T-cell (primary cell): ENCODE results near the gene NDST3. TPM values are rescaled to one million over a fixed set of nuclear protein-coding genes. Genes with fewer than 3 reads are reported as not detected.

Experiments
- ATAC-seq, 4 experiments: fragments of 200-7000 bp in 3 of 4; fragments of 150-1000 bp in 1 of 4; cut with Tn5 transposase; replicated peaks in 1 of 4; 1 replicate in 3 of 4; 2 replicates in 1 of 4; pipeline ENCODE4 v1.10.0; 2021; ENCODE audit warnings: moderate library complexity in 3 of 4, mild to moderate bottlenecking in 2 of 4, moderate number of reproducible peaks in 1 of 4
- CTCF ChIA-PET, 2 donors: fragments of 300-600 bp; sonication (Branson Sonifier 250); formaldehyde crosslinking; loops; one replicate each; lab custom pipeline; 2022; ENCODE audit warnings: antibody characterized with exemption in 2 of 2; lab: Charles Lee
- POLR2A ChIA-PET, 2 donors: fragments of 300-600 bp; sonication (Branson Sonifier 250); formaldehyde crosslinking; loops; one replicate each; lab custom pipeline; 2022; ENCODE audit warnings: antibody characterized with exemption in 2 of 2; lab: Charles Lee
- DNase-seq, 35 experiments: peaks; one replicate each; pipeline versions ENCODE4 v3.0.0 to v3.0.0-alpha.2; 2013 to 2023
- H3K27ac ChIP-seq: one replicate; pipeline ENCODE4 v1.5.1; 2013; ENCODE audit warnings: low read length
- H3K27me3 ChIP-seq, 2 experiments: replicated peaks in 1 of 2; 1 replicate in 1 of 2; 2 replicates in 1 of 2; pipeline versions ENCODE4 v1.6.1 to v1.7.0; 2013; ENCODE audit warnings: low read length in 1 of 2, mixed read lengths in 1 of 2; ENCODE audit not compliant: control insufficient read depth in 2 of 2, insufficient read depth in 2 of 2; ENCODE audit errors: extremely low read depth in 1 of 2
- H3K36me3 ChIP-seq, 2 donors: 1 replicate in 1 of 2; 2 replicates in 1 of 2; pipeline versions ENCODE4 v1.6.1 to v1.7.0; 2013; ENCODE audit warnings: low read length in 1 of 2; ENCODE audit not compliant: control insufficient read depth in 2 of 2, insufficient read depth in 1 of 2; ENCODE audit errors: extremely low read depth in 1 of 2
- H3K4me1 ChIP-seq, 2 experiments: 1 replicate in 1 of 2; 2 replicates in 1 of 2; pipeline versions ENCODE4 v1.6.1 to v1.7.0; 2013; ENCODE audit warnings: low read length in 2 of 2, mixed read lengths in 1 of 2; ENCODE audit not compliant: insufficient read depth in 2 of 2, control insufficient read depth in 1 of 2; ENCODE audit errors: extremely low read depth in 1 of 2
- H3K4me3 ChIP-seq, 2 donors: 1 replicate in 1 of 2; 2 replicates in 1 of 2; pipeline versions ENCODE4 v1.5.1 to v1.7.0; 2013; ENCODE audit warnings: mild to moderate bottlenecking in 2 of 2, low read length in 1 of 2, moderate library complexity in 1 of 2; ENCODE audit not compliant: control insufficient read depth in 1 of 2; ENCODE audit errors: extremely low read depth in 1 of 2
- H3K9me3 ChIP-seq: 2 replicates; pipeline ENCODE4 v1.7.0; 2013
- H3K27ac Mint-ChIP-seq, 2 donors: one replicate each; pipeline ENCODE4 v1.8.0; 2020 to 2021; ENCODE audit warnings: mild to moderate bottlenecking in 2 of 2, mixed read lengths in 2 of 2
- H3K27me3 Mint-ChIP-seq, 2 donors: one replicate each; pipeline ENCODE4 v1.8.0; 2021 to 2022; ENCODE audit warnings: mixed read lengths in 2 of 2
- H3K36me3 Mint-ChIP-seq: one replicate; pipeline ENCODE4 v1.8.0; 2021; ENCODE audit warnings: mixed read lengths
- H3K4me1 Mint-ChIP-seq, 3 donors: one replicate each; pipeline ENCODE4 v1.8.0; 2020 to 2022; ENCODE audit warnings: mixed read lengths in 3 of 3, mild to moderate bottlenecking in 1 of 3
- H3K4me3 Mint-ChIP-seq, 3 donors: one replicate each; pipeline ENCODE4 v1.8.0; 2020 to 2022; ENCODE audit warnings: mild to moderate bottlenecking in 3 of 3, mixed read lengths in 3 of 3, moderate library complexity in 3 of 3
- H3K9me3 Mint-ChIP-seq, 3 donors: one replicate each; pipeline ENCODE4 v1.8.0; 2020 to 2022; ENCODE audit warnings: mixed read lengths in 3 of 3
- WGBS: methylation state at CpG from one replicate; pipeline ENCODE4 v1.1.5; 2013; ENCODE audit warnings: missing lambda C conversion rate; ENCODE audit not compliant: insufficient coverage; 5-methylcytosine and 5-hydroxymethylcytosine counted together
- total RNA-seq, 35 experiments: library from RNA in 6 of 35; stranded (reverse) in 6 of 35; fragments of 120-200 nt in 1 of 35; gene quantifications; one replicate each; pipeline versions ENCODE4 v1.2.1 to v1.2.4 and lab custom pipeline; 2013 to 2026

Gene NDST3
- total RNA-seq, 5 donors from 2014 or later (not counting 1 experiment from before 2014, with no cell fraction given) = not detected

- ChIA-PET CTCF (no interaction called here), POLR2A (no interaction called here)
- no peak overlapping the region for H3K4me3 ChIP-seq
- no CpG with 5 or more reads among the region's 4 CpGs for WGBS
- Mint-ChIP-seq H3K27ac (peak overlapping the region; percentile 37 to 66), H3K27me3 (no peaks in the 10 kb centered on the region), H3K4me1 (peaks cover 41 to 46% (median 42%) of the 10 kb centered on the region in 3 donors), H3K4me3 (peak overlapping the region; percentile 29 to 92 (median 91)), H3K9me3 (no peaks in the 10 kb centered on the region), H3K36me3 (peaks cover 8% of the 10 kb centered on the region)
- H3K27ac ChIP-seq = peak overlapping the region; percentile 97
- H3K4me1 ChIP-seq = peaks cover 16 to 23% of the 10 kb centered on the region in 2 experiments
- H3K27me3 ChIP-seq = no peaks in the 10 kb centered on the region
- DNase-seq (no peak), ATAC-seq (no peak)
- H3K36me3 ChIP-seq = peaks cover 0 to 11% of the 10 kb centered on the region in 2 donors
- no peaks in the 10 kb centered on the region for H3K9me3 ChIP-seq
These were observed 243.0 kb downstream of the NDST3 start for GRCh38 chr4:118277243-118277642.

GRCh38 chr4:118278473-118279274 lies 244.4 kb downstream of the NDST3 start:
- Histone ChIP-seq H3K9me3 (no peaks in the 10 kb centered on the region), H3K4me1 (peaks cover 16 to 23% of the 10 kb centered on the region in 2 experiments), H3K27ac (peak overlapping the region; percentile 97), H3K27me3 (no peaks in the 10 kb centered on the region), H3K4me3 (peak overlapping the region; percentile 84 to 92), H3K36me3 (peaks cover 0 to 16% of the 10 kb centered on the region in 2 donors)
- ChIA-PET POLR2A (interaction anchor here in 1 of 2 donors (1.2 kb wide), 1 partner anchor 407 kb away, joined by 5 read pairs; the partner anchor contains the start of gene METTL14), CTCF (interaction anchor here in 1 of 2 donors (0.8 kb wide), 2 partner anchors 74 to 406 kb away, joined by 3 read pairs; partner anchors contain the start of genes METTL14 and PRSS12)
- Mint-ChIP-seq H3K36me3 (peaks cover 16% of the 10 kb centered on the region), H3K9me3 (no peaks in the 10 kb centered on the region), H3K4me3 (peak overlapping the region; percentile 91 to 93 (median 92)), H3K4me1 (peaks cover 53 to 57% (median 54%) of the 10 kb centered on the region in 3 donors), H3K27me3 (no peaks in the 10 kb centered on the region), H3K27ac (peak overlapping the region; percentile 95 to 98)
- under 1% methylated on average over 51 of the region's 56 CpGs for WGBS
- peak; percentile 93 to 99 (median 98) for ATAC-seq
- peak; percentile 87 to 99 (median 98) for DNase-seq

- WGBS = 1% methylated on average over 11 of the region's 13 CpGs
- Histone ChIP-seq H3K4me1 (peaks cover 16 to 23% of the 10 kb centered on the region in 2 experiments), H3K27me3 (no peaks in the 10 kb centered on the region), H3K36me3 (peaks cover 0 to 16% of the 10 kb centered on the region in 2 donors), H3K9me3 (no peaks in the 10 kb centered on the region), H3K27ac (peak overlapping the region; percentile 97), H3K4me3 (peak overlapping the region; percentile 84 to 92)
- Mint-ChIP-seq H3K4me3 (peak overlapping the region; percentile 91 to 93 (median 92)), H3K36me3 (peaks cover 18% of the 10 kb centered on the region), H3K27ac (peak overlapping the region; percentile 95 to 98), H3K9me3 (no peaks in the 10 kb centered on the region), H3K4me1 (peaks cover 55 to 59% (median 56%) of the 10 kb centered on the region in 3 donors), H3K27me3 (no peaks in the 10 kb centered on the region)
- CTCF ChIA-PET = interaction anchor here (0.6 to 0.8 kb wide), 3 partner anchors 74 to 406 kb away, joined by 3 to 5 read pairs (median 3); partner anchors contain the start of genes METTL14 (in 1 of the 2) and PRSS12 (in 1 of the 2)
- peak in 7 of 35 experiments; percentile 2 to 47 (median 6) for DNase-seq
- POLR2A ChIA-PET = interaction anchor here in 1 of 2 donors (1.2 kb wide), 1 partner anchor 406 kb away, joined by 5 read pairs; the partner anchor contains the start of gene METTL14
- no peak for ATAC-seq
These were observed 245.0 kb downstream of the NDST3 start for GRCh38 chr4:118279328-118279727.

- H3K4me1 Mint-ChIP-seq = peaks cover 57 to 59% (median 58%) of the 10 kb centered on the region in 3 donors
- H3K27ac ChIP-seq = peak overlapping the region; percentile 97
- POLR2A ChIA-PET = interaction anchor here in 1 of 2 donors (1.2 kb wide), 1 partner anchor 405 kb away, joined by 5 read pairs; the partner anchor contains the start of gene METTL14
- H3K9me3 Mint-ChIP-seq = no peaks in the 10 kb centered on the region
- no peaks in the 10 kb centered on the region for H3K9me3 ChIP-seq
- peaks cover 22% of the 10 kb centered on the region for H3K36me3 Mint-ChIP-seq
- CTCF ChIA-PET = interaction anchor here in 1 of 2 donors (0.6 kb wide), 1 partner anchor 311 kb away, joined by 5 read pairs; no protein-coding TSS in a partner anchor
- H3K27me3 Mint-ChIP-seq = no peaks in the 10 kb centered on the region
- DNase-seq (peak in 1 of 35 experiments; percentile 13), ATAC-seq (no peak)
- H3K27ac Mint-ChIP-seq = peak overlapping the region; percentile 95 to 98
- H3K4me3 ChIP-seq = peak overlapping the region; percentile 84 to 92
- peaks cover 0 to 16% of the 10 kb centered on the region in 2 donors for H3K36me3 ChIP-seq
- no CpG with 5 or more reads among the region's 2 CpGs for WGBS
- H3K4me3 Mint-ChIP-seq = peak overlapping the region; percentile 91 to 93 (median 92)
- H3K4me1 ChIP-seq = peaks cover 16 to 23% of the 10 kb centered on the region in 2 experiments
- H3K27me3 ChIP-seq = no peaks in the 10 kb centered on the region
These were observed 245.7 kb downstream of the NDST3 start for GRCh38 chr4:118279920-118280432.

- Histone ChIP-seq H3K36me3 (peaks cover 0 to 16% of the 10 kb centered on the region in 2 donors), H3K9me3 (no peaks in the 10 kb centered on the region), H3K4me3 (no peak overlapping the region), H3K27me3 (no peaks in the 10 kb centered on the region), H3K27ac (peak overlapping the region; percentile 38), H3K4me1 (peaks cover 16 to 23% of the 10 kb centered on the region in 2 experiments)
- Mint-ChIP-seq H3K4me1 (peaks cover 57 to 59% (median 58%) of the 10 kb centered on the region in 3 donors), H3K27me3 (no peaks in the 10 kb centered on the region), H3K27ac (peak overlapping the region; percentile 23 to 50), H3K4me3 (peak overlapping the region; percentile 46 to 93 (median 92)), H3K36me3 (peaks cover 22% of the 10 kb centered on the region), H3K9me3 (no peaks in the 10 kb centered on the region)
- DNase-seq (peak in 25 of 35 experiments; percentile 4 to 72 (median 26)), ATAC-seq (no peak)
- CTCF ChIA-PET = interaction anchor here in 1 of 2 donors (1.0 kb wide), 1 partner anchor 18 kb away, joined by 3 read pairs; no protein-coding TSS in a partner anchor
- WGBS = 14% methylated on average over 2 of the region's 2 CpGs
- POLR2A ChIA-PET = no interaction called here
These were observed 246.4 kb downstream of the NDST3 start for GRCh38 chr4:118280501-118281218.
